OCI-LY3 (cell line): Measurements from ENCODE around the gene ARSK.
"Not testable (repeated sequence)": the region's sequence is repeated elsewhere in the genome, so short reads cannot be mapped to it uniquely, and the experiment has no call there.

Experiments
- H2AFZ ChIP-seq: fragments of 200-600, 300-600 bp; shearing (Covaris generic); 2 replicates; pipeline ENCODE4 v1.6.0; 2014; ENCODE audit warnings: antibody characterized with exemption, low read depth, low read length
- H3K27ac ChIP-seq: fragments of 200-600, 300-600 bp; sonication (generic); 2 replicates; pipeline ENCODE4 v1.5.1; 2014; ENCODE audit warnings: mild to moderate bottlenecking, low read length, moderate library complexity, mixed read lengths
- H3K27me3 ChIP-seq: fragments of 200-600, 300-600 bp; sonication (generic); 2 replicates; pipeline ENCODE4 v1.6.1; 2014; ENCODE audit warnings: low read depth, low read length, mixed read lengths
- H3K36me3 ChIP-seq: fragments of 200-600, 300-600 bp; sonication (generic); replicated peaks from 2 replicates; pipeline ENCODE3; 2014; ENCODE audit warnings: low read depth, low read length, mixed read lengths
- H3K4me1 ChIP-seq: fragments of 300-600, 200-600 bp; sonication (generic); 2 replicates; pipeline ENCODE4 v1.6.1; 2014; ENCODE audit warnings: low read length, mixed read lengths
- H3K4me2 ChIP-seq: fragments of 200-600, 300-600 bp; sonication (generic); 2 replicates; pipeline ENCODE4 v1.6.1; 2014; ENCODE audit warnings: low read length, mixed read lengths
- H3K4me3 ChIP-seq: fragments of 300-600, 200-600 bp; sonication (generic); 2 replicates; pipeline ENCODE4 v1.5.1; 2014; ENCODE audit warnings: antibody characterized with exemption, mild to moderate bottlenecking, low read length, moderate library complexity
- H3K79me2 ChIP-seq: fragments of 300-600, 200-600 bp; shearing (Covaris generic); 2 replicates; pipeline ENCODE4 v1.6.1; 2014; ENCODE audit warnings: mild to moderate bottlenecking, low read length, mixed read lengths
- H3K9ac ChIP-seq: fragments of 300-600, 200-600 bp; shearing (Covaris generic); 2 replicates; pipeline ENCODE4 v1.6.0; 2014; ENCODE audit warnings: mild to moderate bottlenecking, low read length, moderate library complexity
- H3K9me3 ChIP-seq: fragments of 200-600, 300-600 bp; shearing (Covaris generic); 2 replicates; pipeline ENCODE4 v1.6.1; 2014; ENCODE audit warnings: low read length, mixed read lengths; ENCODE audit not compliant: insufficient read depth
- H4K20me1 ChIP-seq: fragments of 200-600, 300-600 bp; sonication (generic); 2 replicates; pipeline ENCODE4 v1.6.1; 2016; ENCODE audit warnings: low read length, mixed read lengths; ENCODE audit not compliant: insufficient read depth
- CTCF ChIP-seq: fragments of 200-600, 300-600 bp; sonication (generic); IDR thresholded peaks from 2 replicates; pipeline ENCODE4 v1.5.1; 2014; ENCODE audit warnings: antibody characterized with exemption, low read length, low read depth
- EZH2phosphoT487 ChIP-seq: fragments of 200-600 bp; shearing (Covaris generic); IDR thresholded peaks from 2 replicates; pipeline ENCODE4 v1.6.1; 2018; ENCODE audit warnings: antibody characterized with exemption, mixed run types, low read depth

Gene ARSK

GRCh38 chr5:95628933-95629332, 74.0 kb downstream of the ARSK start:
- Histone ChIP-seq H3K36me3 (no peaks in the 10 kb centered on the region), H2AFZ (no peak overlapping the region), H3K79me2 (no peaks in the 10 kb centered on the region), H3K9ac (no peak overlapping the region), H3K27ac (no peak overlapping the region), H4K20me1 (no peaks in the 10 kb centered on the region), H3K9me3 (no peaks in the 10 kb centered on the region), H3K4me3 (no peak overlapping the region), H3K4me2 (no peak overlapping the region), H3K4me1 (peaks cover 7% of the 10 kb centered on the region), H3K27me3 (no peaks in the 10 kb centered on the region)
- no peak for TF ChIP-seq CTCF
- no peak for TF ChIP-seq EZH2phosphoT487

- Histone ChIP-seq H3K27ac (no peak overlapping the region), H3K27me3 (no peaks in the 10 kb centered on the region), H3K79me2 (no peaks in the 10 kb centered on the region), H3K9me3 (no peaks in the 10 kb centered on the region), H3K4me3 (no peak overlapping the region), H3K9ac (no peak overlapping the region), H4K20me1 (no peaks in the 10 kb centered on the region), H2AFZ (no peak overlapping the region), H3K4me1 (peaks cover 7% of the 10 kb centered on the region), H3K36me3 (no peaks in the 10 kb centered on the region), H3K4me2 (no peak overlapping the region)
- TF ChIP-seq CTCF (no peak), EZH2phosphoT487 (no peak)
Observed at GRCh38 chr5:95630394-95630917, 75.6 kb downstream of the ARSK start.

- no peaks in the 10 kb centered on the region for H3K9me3 ChIP-seq
- TF ChIP-seq EZH2phosphoT487 (no peak), CTCF (no peak)
- peak overlapping the region; percentile 77; the same call in 1 of the 2 replicates for H2AFZ ChIP-seq
- no peak overlapping the region for H3K4me3 ChIP-seq
- H3K36me3 ChIP-seq, result no peaks in the 10 kb centered on the region
- no peaks in the 10 kb centered on the region for H4K20me1 ChIP-seq
- H3K27ac ChIP-seq, result no peak overlapping the region
- H3K79me2 ChIP-seq, result no peaks in the 10 kb centered on the region
- no peak overlapping the region for H3K9ac ChIP-seq
- H3K4me2 ChIP-seq, result no peak overlapping the region
- no peaks in the 10 kb centered on the region for H3K27me3 ChIP-seq
- peaks cover 7% of the 10 kb centered on the region for H3K4me1 ChIP-seq
Observed at GRCh38 chr5:95631255-95631958, 76.5 kb downstream of the ARSK start.

- H3K4me1 ChIP-seq, result peaks cover 7% of the 10 kb centered on the region
- no peak overlapping the region for H3K4me3 ChIP-seq
- peak overlapping the region; percentile 20; the same call in 1 of the 2 replicates for H3K4me2 ChIP-seq
- no peak overlapping the region for H3K9ac ChIP-seq
- no peaks in the 10 kb centered on the region for H3K79me2 ChIP-seq
- H2AFZ ChIP-seq, result peak overlapping the region; percentile 77
- no peaks in the 10 kb centered on the region for H3K9me3 ChIP-seq
- no peaks in the 10 kb centered on the region for H4K20me1 ChIP-seq
- TF ChIP-seq EZH2phosphoT487, result no peak
- H3K27ac ChIP-seq, result no peak overlapping the region
- no peaks in the 10 kb centered on the region for H3K27me3 ChIP-seq
- H3K36me3 ChIP-seq, result no peaks in the 10 kb centered on the region
Observed at GRCh38 chr5:95631991-95632675, 77.2 kb downstream of the ARSK start.

GRCh38 chr5:95632942-95633341, 78.0 kb downstream of the ARSK start:
- H3K27me3 ChIP-seq, H3K36me3 ChIP-seq, H3K9me3 ChIP-seq, H3K9ac ChIP-seq, H3K4me1 ChIP-seq, H3K4me3 ChIP-seq, H3K79me2 ChIP-seq, H4K20me1 ChIP-seq, H2AFZ ChIP-seq, H3K4me2 ChIP-seq, H3K27ac ChIP-seq: not testable (repeated sequence)
